Mucosa of descending colon (tissue), 3 donors: ENCODE data around the gene NAT8L. TPM values are rescaled to one million over a fixed set of nuclear protein-coding genes. Genes with fewer than 3 reads are reported as not detected.

Experiments
- ATAC-seq: fragments of 200-7000 bp; cut with Tn5 transposase; one replicate; pipeline ENCODE4 v1.9.1; 2020; ENCODE audit warnings: mild to moderate bottlenecking, moderate library complexity
- DNase-seq, 3 donors: peaks; one replicate each; pipeline ENCODE4 v3.0.0-alpha.2; 2020
- H3K36me3 ChIP-seq: fragments of 200-600 bp; one replicate; pipeline ENCODE4 v1.8.0; 2021; ENCODE audit warnings: low read depth, mild to moderate bottlenecking
- H3K4me1 ChIP-seq: fragments of 200-600 bp; one replicate; pipeline ENCODE4 v1.8.0; 2021; ENCODE audit warnings: low read depth, mild to moderate bottlenecking
- H3K4me3 ChIP-seq: fragments of 200-600 bp; one replicate; pipeline ENCODE4 v1.8.0; 2021; ENCODE audit warnings: mild to moderate bottlenecking
- H3K9me3 ChIP-seq: fragments of 200-600 bp; one replicate; pipeline ENCODE4 v1.8.0; 2021; ENCODE audit warnings: mild to moderate bottlenecking
- CTCF ChIP-seq: fragments of 200-600 bp; IDR thresholded peaks from one replicate; pipeline ENCODE4 v1.8.0; 2022; ENCODE audit warnings: antibody characterized with exemption, mild to moderate bottlenecking
- intact Hi-C, 2 donors: fragments of 100-400 bp; cut with DNase I in 1 of 2; cut with micrococcal nuclease in 1 of 2; formaldehyde crosslinking; loops; one replicate each; pipeline versions ENCODE4 v1.11.0 to v1.11.1; 2022; cut with DNase I, micrococcal nuclease
- total RNA-seq, 3 donors: library from RNA; stranded (reverse); fragmentation: NEBNext Ultra II Directional in 2 of 3; extraction: Animal tissue kit (Norgen Biotek cat#: 25700) in 2 of 3; gene quantifications; one replicate each; pipeline versions ENCODE4 v1.2.1 to v1.2.4, GENCODE V29; 2021 to 2023
- donor health status: DM: no; HTN: no; CAD: no; lungs with moderate emphysema.
- donor health status: DM: no; HTN: no; CAD: no.
- donor health status: DM: no; HTN: yes; CAD: no.

Gene NAT8L
- total RNA-seq, 3 donors from 2014 or later: 0.24 to 0.66 (median 0.26) TPM

GRCh38 chr4:2082627-2083026 is 23.5 kb downstream of the NAT8L start:
- Histone ChIP-seq H3K36me3 (no peaks in the 10 kb centered on the region), H3K9me3 (no peaks in the 10 kb centered on the region), H3K4me3 (no peak overlapping the region), H3K4me1 (no peaks in the 10 kb centered on the region)
- DNase-seq (no peak), ATAC-seq (no peak)
- TF ChIP-seq CTCF: no peak
- intact Hi-C loops: no loop called here

- ATAC-seq (no peak), DNase-seq (no peak)
- Histone ChIP-seq H3K36me3 (no peaks in the 10 kb centered on the region), H3K4me1 (no peaks in the 10 kb centered on the region), H3K9me3 (no peaks in the 10 kb centered on the region), H3K4me3 (no peak overlapping the region)
- intact Hi-C loops: no loop called here
- TF ChIP-seq CTCF: no peak
Observed at GRCh38 chr4:2083116-2083825, 24.1 kb downstream of the NAT8L start.

GRCh38 chr4:2083826-2084160 is 24.7 kb downstream of the NAT8L start:
- TF ChIP-seq CTCF: no peak
- intact Hi-C loops: no loop called here
- no peaks in the 10 kb centered on the region for H3K4me1 ChIP-seq
- H3K36me3 ChIP-seq: no peaks in the 10 kb centered on the region
- ATAC-seq: no peak
- H3K4me3 ChIP-seq: no peak overlapping the region
- no peaks in the 10 kb centered on the region for H3K9me3 ChIP-seq
- no peak for DNase-seq

- Histone ChIP-seq H3K36me3 (no peaks in the 10 kb centered on the region), H3K4me1 (no peaks in the 10 kb centered on the region), H3K4me3 (no peak overlapping the region), H3K9me3 (no peaks in the 10 kb centered on the region)
- no peak for DNase-seq
- no peak for ATAC-seq
- intact Hi-C loops: no loop called here
- TF ChIP-seq CTCF: no peak
Observed at GRCh38 chr4:2084316-2084715, 25.2 kb downstream of the NAT8L start.

GRCh38 chr4:2085496-2085901 is 26.4 kb downstream of the NAT8L start:
- DNase-seq (no peak), ATAC-seq (no peak)
- intact Hi-C loops: no loop called here
- Histone ChIP-seq H3K36me3 (no peaks in the 10 kb centered on the region), H3K9me3 (no peaks in the 10 kb centered on the region), H3K4me1 (no peaks in the 10 kb centered on the region), H3K4me3 (no peak overlapping the region)
- no peak for TF ChIP-seq CTCF

GRCh38 chr4:2087170-2087569 is 28.0 kb downstream of the NAT8L start:
- intact Hi-C loops: no loop called here
- Histone ChIP-seq H3K4me3 (no peak overlapping the region), H3K9me3 (no peaks in the 10 kb centered on the region), H3K4me1 (no peaks in the 10 kb centered on the region), H3K36me3 (no peaks in the 10 kb centered on the region)
- ATAC-seq (no peak), DNase-seq (no peak)
- no peak for TF ChIP-seq CTCF
